NT2/D1 (cell line): ENCODE measurements around the gene VPS45.

ENCODE experiments used
- DNase-seq: peaks from one replicate; pipeline ENCODE4 v3.0.0-alpha.2; 2011; ENCODE audit warnings: low read depth, low spot score
- H3K27me3 ChIP-seq: 2 replicates; pipeline ENCODE4 v1.6.0; 2011; ENCODE audit warnings: mild to moderate bottlenecking; ENCODE audit not compliant: insufficient read length, insufficient read depth
- H3K36me3 ChIP-seq: 2 replicates; pipeline ENCODE4 v1.6.1; 2011; ENCODE audit warnings: mild to moderate bottlenecking, low read length, mixed read lengths; ENCODE audit not compliant: insufficient read depth, insufficient read length
- H3K4me1 ChIP-seq: 2 replicates; pipeline ENCODE4 v1.5.1; 2011; ENCODE audit not compliant: insufficient read depth, insufficient read length
- H3K4me3 ChIP-seq: 2 replicates; pipeline ENCODE4 v1.5.1; 2011; ENCODE audit warnings: low read depth; ENCODE audit not compliant: insufficient read length
- H3K9ac ChIP-seq: 2 replicates; pipeline ENCODE4 v1.6.0; 2011; ENCODE audit warnings: low read depth; ENCODE audit not compliant: insufficient read length
- H3K9me3 ChIP-seq: 2 replicates; pipeline ENCODE4 v1.5.1; 2011; ENCODE audit warnings: mild to moderate bottlenecking, low read length; ENCODE audit not compliant: insufficient read depth
- SUZ12 ChIP-seq: IDR thresholded peaks from 2 replicates; pipeline ENCODE4 v1.6.1; 2011; ENCODE audit not compliant: insufficient read length, insufficient read depth; ENCODE audit errors: extremely low read depth
- YY1 ChIP-seq: IDR thresholded peaks from 2 replicates; pipeline ENCODE4 v1.6.1; 2011; ENCODE audit not compliant: insufficient read length, insufficient read depth
- ZNF274 ChIP-seq: IDR thresholded peaks from 2 replicates; pipeline ENCODE4 v1.6.1; 2011; ENCODE audit warnings: mild to moderate bottlenecking, low read depth, low read length

VPS45 gene

GRCh38 chr1:150062113-150062512, 5.5 kb upstream of the VPS45 start:
- no peak overlapping the region for H3K9ac ChIP-seq
- no peak for TF ChIP-seq YY1
- no peak for TF ChIP-seq SUZ12
- no peak for TF ChIP-seq ZNF274

GRCh38 chr1:150065184-150065871, 2.2 kb upstream of the VPS45 start:
- no peak for DNase-seq
- H3K27me3 ChIP-seq, result no peaks in the 10 kb centered on the region
- H3K4me1 ChIP-seq, result no peaks in the 10 kb centered on the region
- H3K36me3 ChIP-seq, result peaks cover 14% of the 10 kb centered on the region
- no peak overlapping the region for H3K4me3 ChIP-seq
- TF ChIP-seq YY1 (no peak), ZNF274 (no peak), SUZ12 (no peak)
- no peak overlapping the region for H3K9ac ChIP-seq
- no peaks in the 10 kb centered on the region for H3K9me3 ChIP-seq

More at GRCh38 chr1:150062113-150062512, 5.5 kb upstream of the VPS45 start:
- Histone ChIP-seq H3K4me3 (no peak overlapping the region), H3K27me3 (no peaks in the 10 kb centered on the region), H3K9me3 (no peaks in the 10 kb centered on the region), H3K4me1 (no peaks in the 10 kb centered on the region), H3K36me3 (no peaks in the 10 kb centered on the region)
- DNase-seq, result no peak

DNA sequence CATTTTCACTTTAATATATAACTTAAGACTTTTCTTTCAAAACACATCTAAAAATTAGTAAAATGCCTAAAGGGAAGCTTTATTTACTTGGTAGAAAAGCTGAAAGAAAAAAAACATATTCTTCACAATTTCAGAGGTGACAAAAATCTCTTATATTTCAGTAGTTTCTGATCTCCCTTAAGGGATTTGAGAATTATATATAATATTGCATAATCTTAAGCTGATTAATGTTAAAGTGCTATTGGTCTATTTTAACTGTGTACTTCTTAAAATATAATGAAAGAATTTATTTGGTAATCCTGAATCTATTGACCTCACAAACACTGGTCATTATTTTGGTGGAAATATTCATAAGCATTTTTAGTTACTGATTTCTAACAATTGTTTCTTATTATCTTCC, 1.2 kb upstream of the VPS45 start:
- TF ChIP-seq YY1 (no peak), SUZ12 (no peak), ZNF274 (no peak)
- H3K4me1 ChIP-seq, result no peaks in the 10 kb centered on the region
- peaks cover 18% of the 10 kb centered on the region for H3K36me3 ChIP-seq
- no peaks in the 10 kb centered on the region for H3K9me3 ChIP-seq
- peak overlapping the region; percentile 97 for H3K4me3 ChIP-seq
- no peak for DNase-seq
- H3K9ac ChIP-seq, result peak overlapping the region; percentile 97
- no peaks in the 10 kb centered on the region for H3K27me3 ChIP-seq

DNA sequence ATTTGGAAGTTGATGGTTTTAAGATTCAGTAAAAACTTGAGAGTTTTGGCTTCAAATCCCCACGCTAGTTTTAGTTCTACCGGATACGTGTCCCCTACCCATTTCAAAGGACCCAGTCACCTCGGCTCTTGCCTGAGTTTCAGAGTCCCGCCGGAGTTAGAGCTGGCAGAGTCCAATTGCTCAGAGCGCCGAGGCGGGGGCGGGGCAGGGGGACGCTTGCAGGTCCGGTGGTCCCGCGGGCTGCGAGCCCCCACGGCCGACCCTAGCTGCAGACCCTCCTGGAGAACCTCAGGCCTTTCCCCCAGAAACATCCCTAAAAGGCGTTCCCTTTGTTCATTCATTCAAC, 765 bp upstream of the VPS45 start:
- TF ChIP-seq SUZ12 (no peak), YY1 (no peak), ZNF274 (no peak)
- H3K9ac ChIP-seq, result peak overlapping the region; percentile 97
- DNase-seq, result peak; percentile 50
- peaks cover 18% of the 10 kb centered on the region for H3K36me3 ChIP-seq
- H3K4me1 ChIP-seq, result no peaks in the 10 kb centered on the region
- no peaks in the 10 kb centered on the region for H3K27me3 ChIP-seq
- peak overlapping the region; percentile 97 for H3K4me3 ChIP-seq
- no peaks in the 10 kb centered on the region for H3K9me3 ChIP-seq

DNA sequence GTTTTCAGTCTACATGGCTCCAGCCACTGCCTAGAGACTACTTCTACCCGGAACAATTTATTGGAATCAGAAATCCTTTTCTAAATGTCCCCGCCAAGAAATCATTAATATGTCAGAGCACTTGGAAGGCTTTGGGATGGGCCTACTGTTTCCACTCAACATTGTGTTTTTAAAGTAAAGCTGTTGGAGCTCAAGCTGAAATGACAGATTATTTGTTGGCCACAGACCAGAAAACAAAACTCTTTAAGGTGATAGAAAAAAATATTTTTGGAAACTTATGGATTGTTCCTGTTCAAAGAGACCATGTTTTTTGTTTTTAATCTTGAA, 496 bp downstream of the VPS45 start:
- no peak for TF ChIP-seq YY1
- TF ChIP-seq SUZ12, result no peak
- TF ChIP-seq ZNF274, result no peak

DNA sequence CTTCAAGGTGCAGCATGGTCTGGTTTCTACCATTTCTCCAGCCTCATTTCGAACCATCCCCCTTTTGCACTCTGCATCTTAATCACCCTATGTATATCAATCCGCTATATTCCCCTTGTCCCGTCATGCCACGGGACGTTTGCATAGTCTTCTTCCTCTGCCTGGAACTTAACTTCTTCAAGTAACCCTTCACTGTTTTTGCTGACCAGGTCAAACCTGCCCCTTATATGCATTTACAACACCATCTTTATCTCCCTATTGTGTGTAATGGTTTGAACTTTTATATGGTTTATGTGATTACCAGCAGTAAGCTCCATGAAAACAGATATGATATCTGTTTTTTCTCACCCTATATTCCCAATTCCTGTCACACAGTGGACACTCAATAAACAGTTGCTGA, 2.3 kb downstream of the VPS45 start:
- DNase-seq, result no peak
- H3K4me3 ChIP-seq, result no peak overlapping the region
- peaks cover 36% of the 10 kb centered on the region for H3K36me3 ChIP-seq
- TF ChIP-seq YY1, result no peak
- no peak for TF ChIP-seq SUZ12
- no peak for TF ChIP-seq ZNF274
- no peaks in the 10 kb centered on the region for H3K27me3 ChIP-seq
- no peaks in the 10 kb centered on the region for H3K4me1 ChIP-seq
- H3K9me3 ChIP-seq, result no peaks in the 10 kb centered on the region
- H3K9ac ChIP-seq, result no peak overlapping the region

More for the DNA sequence above, 496 bp downstream of the VPS45 start:
- no peaks in the 10 kb centered on the region for H3K9me3 ChIP-seq
- peak overlapping the region; percentile 97 for H3K9ac ChIP-seq
- peak overlapping the region; percentile 97 for H3K4me3 ChIP-seq
- H3K36me3 ChIP-seq, result peaks cover 20% of the 10 kb centered on the region
- DNase-seq, result no peak
- no peaks in the 10 kb centered on the region for H3K4me1 ChIP-seq
- no peaks in the 10 kb centered on the region for H3K27me3 ChIP-seq

DNA sequence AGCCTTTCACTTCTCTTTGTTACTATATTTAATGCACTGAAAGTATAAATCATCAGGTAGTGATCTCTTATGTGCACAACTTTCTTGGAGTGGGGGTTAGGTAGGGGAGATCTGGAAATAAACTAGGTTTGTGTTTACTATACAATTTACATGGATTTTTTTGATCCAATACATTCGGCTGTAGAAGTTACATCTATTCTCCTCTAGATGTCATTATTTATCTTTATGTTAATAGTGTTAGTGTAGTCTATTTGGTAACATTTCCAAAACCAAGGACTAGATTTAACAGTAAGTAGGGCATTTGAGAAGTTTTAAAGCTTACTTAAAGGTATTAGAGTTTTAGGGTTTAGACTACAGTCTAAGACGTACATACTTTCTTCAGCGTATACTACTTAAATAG, 5.4 kb downstream of the VPS45 start:
- Histone ChIP-seq H3K9me3 (no peaks in the 10 kb centered on the region), H3K36me3 (peaks cover 61% of the 10 kb centered on the region), H3K4me1 (no peaks in the 10 kb centered on the region), H3K27me3 (no peaks in the 10 kb centered on the region), H3K9ac (no peak overlapping the region), H3K4me3 (no peak overlapping the region)
- no peak for DNase-seq
- TF ChIP-seq ZNF274, result no peak
- TF ChIP-seq YY1, result no peak
- no peak for TF ChIP-seq SUZ12

- no peak for DNase-seq
- Histone ChIP-seq H3K27me3 (no peaks in the 10 kb centered on the region), H3K36me3 (peaks cover 65% of the 10 kb centered on the region), H3K4me3 (no peak overlapping the region), H3K9me3 (no peaks in the 10 kb centered on the region), H3K9ac (no peak overlapping the region), H3K4me1 (no peaks in the 10 kb centered on the region)
- no peak for TF ChIP-seq SUZ12
- no peak for TF ChIP-seq ZNF274
- no peak for TF ChIP-seq YY1
Observed at GRCh38 chr1:150073516-150073915, 5.9 kb downstream of the VPS45 start.
